Activated T-cell treated with anti-CD3 and anti-CD28 coated beads, Interleukin-2, amount 50 U/mL, for 4 hours (primary cell): Measurements from ENCODE around the gene NOS1AP. TPM values are rescaled to one million over a fixed set of nuclear protein-coding genes. Genes with fewer than 3 reads are reported as not detected.
"Not testable (repeated sequence)": the region's sequence is repeated elsewhere in the genome, so short reads cannot be mapped to it uniquely, and the experiment has no call there.

Source experiments
- ATAC-seq, 2 donors: fragments of 200-7000 bp; cut with Tn5 transposase; one replicate each; pipeline ENCODE4 v1.10.0; 2021
- DNase-seq: peaks from one replicate; pipeline ENCODE4 v3.0.0-alpha.2; 2020
- H3K27me3 Mint-ChIP-seq: one replicate; pipeline ENCODE4 v1.8.0; 2021; ENCODE audit warnings: low read depth, mixed read lengths
- H3K36me3 Mint-ChIP-seq: one replicate; pipeline ENCODE4 v1.8.0; 2022; ENCODE audit warnings: mixed read lengths; ENCODE audit not compliant: insufficient read depth
- H3K4me1 Mint-ChIP-seq: one replicate; pipeline ENCODE4 v1.8.0; 2021; ENCODE audit warnings: low read depth, mixed read lengths
- H3K4me3 Mint-ChIP-seq: one replicate; pipeline ENCODE4 v1.8.0; 2021; ENCODE audit warnings: mild to moderate bottlenecking, moderate library complexity, mixed read lengths
- H3K9me3 Mint-ChIP-seq: one replicate; pipeline ENCODE4 v1.8.0; 2021; ENCODE audit warnings: mixed read lengths
- total RNA-seq, 3 donors: library from RNA; stranded (reverse); gene quantifications; one replicate each; pipeline ENCODE4 v1.2.1, GENCODE V29; 2021

NOS1AP gene
- total RNA-seq, 3 donors from 2014 or later, result 0.05 to 0.37 (median 0.13) TPM

GRCh38 chr1:162070094-162070748 lies 730 bp downstream of the NOS1AP start:
- Mint-ChIP-seq H3K36me3 (no peaks in the 10 kb centered on the region), H3K4me1 (peaks cover 5% of the 10 kb centered on the region), H3K9me3 (no peaks in the 10 kb centered on the region), H3K4me3 (peak overlapping the region; percentile 79), H3K27me3 (peaks cover 61% of the 10 kb centered on the region)
- ATAC-seq (peak in 1 of 2 donors; percentile 4), DNase-seq (peak; percentile 7)

DNA sequence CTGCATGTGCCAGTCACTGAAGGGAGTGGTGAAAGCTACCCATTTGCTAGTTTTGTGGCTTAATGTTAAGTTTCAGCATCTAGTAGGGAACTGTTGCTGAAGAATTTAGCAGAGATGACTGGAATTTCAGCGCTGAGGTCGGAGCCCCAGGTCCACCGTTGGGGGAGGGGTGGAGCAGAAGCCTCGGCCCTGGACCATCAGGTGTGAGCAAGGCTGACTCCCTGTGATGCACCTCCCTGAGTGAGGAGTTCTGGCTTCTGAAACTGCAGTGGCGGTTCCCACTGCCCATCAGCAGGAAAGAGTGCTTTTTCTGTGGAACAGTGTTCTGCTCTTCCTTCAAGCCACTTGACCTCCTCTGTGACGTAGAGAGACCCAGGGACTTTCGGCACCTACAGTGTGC lies 1.3 kb downstream of the NOS1AP start:
- H3K4me1 Mint-ChIP-seq, result peaks cover 5% of the 10 kb centered on the region
- ATAC-seq (no peak), DNase-seq (no peak)
- H3K9me3 Mint-ChIP-seq, result no peaks in the 10 kb centered on the region
- H3K4me3 Mint-ChIP-seq, result peak overlapping the region; percentile 79
- no peaks in the 10 kb centered on the region for H3K36me3 Mint-ChIP-seq
- H3K27me3 Mint-ChIP-seq, result peaks cover 62% of the 10 kb centered on the region

- Mint-ChIP-seq H3K9me3 (no peaks in the 10 kb centered on the region), H3K36me3 (no peaks in the 10 kb centered on the region)
- no peak for ATAC-seq
Observed at GRCh38 chr1:162072740-162073139, 3.2 kb downstream of the NOS1AP start.

DNA sequence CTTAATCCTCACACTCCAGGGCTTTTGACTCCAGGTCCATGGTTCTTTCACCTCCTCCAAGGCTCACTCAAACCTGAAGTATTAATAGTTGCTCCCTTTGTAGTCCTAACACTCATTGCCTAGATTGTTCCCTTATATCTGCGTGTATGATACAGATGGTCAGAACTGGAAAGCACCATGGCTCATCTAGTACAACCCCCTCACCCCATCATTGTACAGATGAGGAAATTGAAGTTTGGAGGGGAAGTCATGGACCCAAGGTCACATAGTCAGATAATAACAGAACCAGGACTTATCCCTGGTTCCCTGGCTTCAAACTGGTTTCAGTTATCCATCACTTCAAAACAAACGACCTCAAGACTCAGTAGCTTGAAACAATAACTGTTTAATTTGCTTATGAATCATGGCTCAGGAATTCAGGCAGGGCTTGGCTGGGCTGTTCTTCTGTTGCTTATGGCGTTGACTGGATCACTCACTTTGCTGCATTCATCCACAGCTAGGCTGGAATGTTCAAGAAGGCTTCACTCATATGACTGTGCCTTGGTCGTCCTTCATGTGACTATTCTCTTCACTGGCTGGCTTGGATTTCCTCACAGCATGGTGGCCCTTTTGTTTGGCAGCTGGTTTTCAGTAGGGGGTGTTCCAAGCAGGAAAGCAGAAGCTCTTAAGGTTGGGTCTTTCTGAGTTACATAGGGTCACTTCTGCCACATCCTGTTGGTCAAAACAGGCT lies 5.0 kb downstream of the NOS1AP start:
- DNase-seq, result no peak
- peaks cover 59% of the 10 kb centered on the region for H3K27me3 Mint-ChIP-seq
- no peaks in the 10 kb centered on the region for H3K9me3 Mint-ChIP-seq
- peaks cover 4% of the 10 kb centered on the region for H3K4me1 Mint-ChIP-seq
- no peak overlapping the region for H3K4me3 Mint-ChIP-seq
- ATAC-seq, result no peak
- H3K36me3 Mint-ChIP-seq, result no peaks in the 10 kb centered on the region

More at GRCh38 chr1:162072740-162073139, 3.2 kb downstream of the NOS1AP start:
- no peak for DNase-seq
- Mint-ChIP-seq H3K4me3 (no peak overlapping the region), H3K4me1 (peaks cover 5% of the 10 kb centered on the region), H3K27me3 (peaks cover 59% of the 10 kb centered on the region)

GRCh38 chr1:162075862-162076261 lies 6.4 kb downstream of the NOS1AP start:
- DNase-seq (no peak), ATAC-seq (no peak)
- Mint-ChIP-seq H3K27me3 (peaks cover 56% of the 10 kb centered on the region), H3K4me3 (no peak overlapping the region), H3K9me3 (no peaks in the 10 kb centered on the region), H3K36me3 (no peaks in the 10 kb centered on the region), H3K4me1 (no peaks in the 10 kb centered on the region)

GRCh38 chr1:162077648-162078299 lies 8.3 kb downstream of the NOS1AP start:
- no peak for ATAC-seq
- Mint-ChIP-seq H3K9me3 (no peaks in the 10 kb centered on the region), H3K27me3 (peaks cover 43% of the 10 kb centered on the region), H3K4me1 (no peaks in the 10 kb centered on the region), H3K4me3 (no peak overlapping the region), H3K36me3 (no peaks in the 10 kb centered on the region)
- no peak for DNase-seq

DNA sequence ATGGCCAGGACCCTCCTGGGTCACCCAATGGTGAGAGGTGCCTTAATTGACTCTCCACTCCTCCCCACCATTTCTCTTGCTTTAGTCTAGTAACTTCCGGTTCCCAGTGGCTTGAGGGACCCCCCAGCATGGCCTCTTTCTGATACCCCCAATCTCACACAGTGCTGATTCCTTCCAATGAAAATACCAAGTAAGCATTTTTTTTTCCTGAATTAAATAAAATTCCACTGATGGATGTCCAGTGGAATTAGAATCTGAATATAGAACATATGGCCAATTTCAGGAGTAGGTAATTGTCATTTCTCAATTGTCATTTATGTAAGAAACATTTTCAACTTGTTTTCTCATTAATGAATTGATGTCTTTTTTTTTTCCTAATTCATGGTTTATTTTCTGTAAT lies 9.5 kb downstream of the NOS1AP start:
- H3K4me1 Mint-ChIP-seq, result no peaks in the 10 kb centered on the region
- DNase-seq (no peak), ATAC-seq (no peak)
- H3K27me3 Mint-ChIP-seq, result peaks cover 41% of the 10 kb centered on the region
- H3K36me3 Mint-ChIP-seq, result peaks cover 2% of the 10 kb centered on the region
- H3K4me3 Mint-ChIP-seq, result no peak overlapping the region
- H3K9me3 Mint-ChIP-seq, result peaks cover 2% of the 10 kb centered on the region

- Mint-ChIP-seq H3K27me3 (peaks cover 34% of the 10 kb centered on the region), H3K4me3 (no peak overlapping the region), H3K36me3 (peaks cover 4% of the 10 kb centered on the region), H3K9me3 (peaks cover 4% of the 10 kb centered on the region), H3K4me1 (no peaks in the 10 kb centered on the region)
- no peak for ATAC-seq
- no peak for DNase-seq
Observed at GRCh38 chr1:162080472-162081015, 11.1 kb downstream of the NOS1AP start.

GRCh38 chr1:162081316-162081715 lies 11.8 kb downstream of the NOS1AP start:
- H3K27me3 Mint-ChIP-seq, result peaks cover 28% of the 10 kb centered on the region

GRCh38 chr1:162082080-162082479 lies 12.6 kb downstream of the NOS1AP start:
- H3K36me3 Mint-ChIP-seq, H3K4me3 Mint-ChIP-seq, H3K4me1 Mint-ChIP-seq, DNase-seq, H3K9me3 Mint-ChIP-seq, ATAC-seq: not testable (repeated sequence)
- peaks cover 26% of the 10 kb centered on the region for H3K27me3 Mint-ChIP-seq

More at GRCh38 chr1:162081316-162081715, 11.8 kb downstream of the NOS1AP start:
- no peak for DNase-seq
- Mint-ChIP-seq H3K9me3 (peaks cover 4% of the 10 kb centered on the region), H3K36me3 (peaks cover 4% of the 10 kb centered on the region), H3K4me3 (no peak overlapping the region), H3K4me1 (no peaks in the 10 kb centered on the region)
- ATAC-seq, result no peak

DNA sequence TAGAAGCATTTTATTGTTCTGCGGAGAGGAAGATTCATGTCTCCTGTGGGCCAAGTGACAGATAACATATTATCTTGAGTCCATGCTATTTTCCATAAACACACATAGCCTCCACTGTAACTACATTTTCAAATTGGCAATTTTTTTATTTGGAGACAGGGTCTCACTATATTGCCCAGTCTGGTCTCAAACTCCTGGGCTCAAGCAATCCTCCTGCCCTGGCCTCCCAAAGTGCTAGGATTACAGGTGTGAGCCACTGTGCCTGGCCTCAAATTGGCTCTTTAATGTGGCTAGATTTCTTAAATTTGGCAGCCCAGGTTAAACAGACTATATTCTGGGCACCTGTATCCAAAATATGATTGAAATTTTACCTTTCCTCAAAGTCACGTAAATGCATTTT lies 13.8 kb downstream of the NOS1AP start:
- Mint-ChIP-seq H3K27me3 (peaks cover 23% of the 10 kb centered on the region), H3K4me3 (no peak overlapping the region), H3K36me3 (peaks cover 4% of the 10 kb centered on the region), H3K9me3 (peaks cover 4% of the 10 kb centered on the region), H3K4me1 (no peaks in the 10 kb centered on the region)
- DNase-seq (no peak), ATAC-seq (no peak)

- no peak for ATAC-seq
- Mint-ChIP-seq H3K27me3 (peaks cover 21% of the 10 kb centered on the region), H3K4me1 (no peaks in the 10 kb centered on the region), H3K4me3 (no peak overlapping the region), H3K36me3 (peaks cover 4% of the 10 kb centered on the region), H3K9me3 (peaks cover 4% of the 10 kb centered on the region)
- no peak for DNase-seq
Observed at GRCh38 chr1:162085991-162086390, 16.5 kb downstream of the NOS1AP start.

DNA sequence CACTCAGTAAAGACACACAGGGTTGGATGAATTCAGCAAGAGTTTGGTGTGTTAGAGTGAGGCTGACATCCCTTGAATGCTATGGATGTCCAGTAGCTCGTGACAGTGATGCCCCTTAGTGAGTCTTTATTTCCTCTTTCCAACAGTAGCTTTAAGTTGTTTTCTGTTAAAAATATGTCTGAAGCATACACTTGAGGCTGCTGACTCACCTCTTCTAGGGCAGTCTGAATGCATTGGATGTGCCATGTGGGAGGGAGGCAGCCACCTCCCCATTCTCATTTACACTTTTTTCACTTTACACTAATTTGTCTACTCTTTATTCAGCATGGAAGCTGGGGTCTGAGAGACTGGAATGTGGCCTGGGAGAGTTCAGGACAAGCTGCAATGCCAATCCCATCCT lies 17.6 kb downstream of the NOS1AP start:
- H3K36me3 Mint-ChIP-seq, result peaks cover 4% of the 10 kb centered on the region
- no peak for ATAC-seq
- H3K4me3 Mint-ChIP-seq, result no peak overlapping the region
- peaks cover 24% of the 10 kb centered on the region for H3K27me3 Mint-ChIP-seq
- no peak for DNase-seq
- no peaks in the 10 kb centered on the region for H3K4me1 Mint-ChIP-seq
- H3K9me3 Mint-ChIP-seq, result peaks cover 4% of the 10 kb centered on the region

DNA sequence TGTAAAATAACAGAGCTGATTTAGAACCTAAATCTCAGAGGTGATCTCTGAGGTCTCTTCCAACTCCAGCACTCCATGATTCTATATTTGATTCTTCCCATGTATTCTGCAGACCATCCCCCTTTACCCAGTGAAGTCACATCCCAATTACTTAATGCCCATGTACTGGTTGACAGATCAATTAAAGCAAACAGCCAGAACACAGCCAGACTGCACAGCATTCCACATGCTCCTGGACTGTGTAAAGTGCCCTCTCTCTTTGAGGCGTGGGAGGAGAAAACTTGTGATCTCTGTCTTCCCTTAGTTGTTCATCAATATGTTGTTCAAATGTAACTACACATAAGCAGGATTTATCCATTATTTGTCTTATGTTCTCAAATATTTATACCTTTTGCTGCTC lies 18.1 kb downstream of the NOS1AP start:
- ATAC-seq, result no peak
- H3K4me1 Mint-ChIP-seq, result no peaks in the 10 kb centered on the region
- no peak for DNase-seq
- H3K9me3 Mint-ChIP-seq, result peaks cover 4% of the 10 kb centered on the region
- peaks cover 4% of the 10 kb centered on the region for H3K36me3 Mint-ChIP-seq
- H3K27me3 Mint-ChIP-seq, result peaks cover 23% of the 10 kb centered on the region
- no peak overlapping the region for H3K4me3 Mint-ChIP-seq
